DMS 273 (cell line): ENCODE data around the gene CAPN3.
A peak's percentile ranks its signal among the peaks of the same experiment; 100 is the strongest.
"Not testable (repeated sequence)": the region's sequence is repeated elsewhere in the genome, so short reads cannot be mapped to it uniquely, and the experiment has no call there.

Experiments
- DNase-seq: peaks from one replicate; lab custom pipeline; 2025; ENCODE audit not compliant: unreplicated experiment; lab: John Stamatoyannopoulos, UW

CAPN3 gene

DNA sequence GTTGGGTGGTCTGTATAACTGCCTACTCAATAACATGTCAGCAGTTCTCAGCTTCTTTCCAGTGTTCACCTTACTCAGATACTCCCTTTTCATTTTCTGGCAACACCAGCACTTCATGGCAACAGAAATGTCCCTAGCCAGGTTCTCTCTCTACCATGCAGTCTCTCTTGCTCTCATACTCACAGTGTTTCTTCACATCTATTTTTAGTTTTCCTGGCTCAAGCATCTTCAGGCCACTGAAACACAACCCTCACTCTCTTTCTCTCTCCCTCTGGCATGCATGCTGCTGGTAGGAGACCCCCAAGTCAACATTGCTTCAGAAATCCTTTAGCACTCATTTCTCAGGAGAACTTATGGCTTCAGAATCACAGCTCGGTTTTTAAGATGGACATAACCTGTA, at the start of gene CAPN3:
CAPN3 (plus strand) TSS at position 253 of the 400 bp plus-strand sequence. CDS start 305 bp downstream, outside the sequence.
- DNase-seq = no peak

DNA sequence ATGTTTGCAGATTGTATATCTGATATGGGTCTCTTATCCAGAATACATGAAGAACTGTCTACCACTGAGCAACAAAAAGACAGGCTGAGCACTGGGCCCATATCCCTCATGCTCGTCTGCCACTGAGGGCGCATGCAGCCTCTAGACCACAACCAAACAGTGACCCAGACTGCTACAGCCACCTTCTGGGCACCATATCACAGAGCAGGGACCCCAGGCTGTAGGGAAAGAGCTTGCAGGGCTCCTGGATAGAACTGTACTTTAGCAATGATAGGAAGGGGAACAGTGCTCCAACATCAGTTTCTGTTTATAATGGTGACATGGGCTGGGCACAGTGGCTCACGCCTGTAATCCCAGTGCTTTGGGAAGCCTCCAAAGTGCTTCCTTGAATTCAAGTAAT, 45.8 kb upstream of the CAPN3 start:
- DNase-seq = no peak

DNA sequence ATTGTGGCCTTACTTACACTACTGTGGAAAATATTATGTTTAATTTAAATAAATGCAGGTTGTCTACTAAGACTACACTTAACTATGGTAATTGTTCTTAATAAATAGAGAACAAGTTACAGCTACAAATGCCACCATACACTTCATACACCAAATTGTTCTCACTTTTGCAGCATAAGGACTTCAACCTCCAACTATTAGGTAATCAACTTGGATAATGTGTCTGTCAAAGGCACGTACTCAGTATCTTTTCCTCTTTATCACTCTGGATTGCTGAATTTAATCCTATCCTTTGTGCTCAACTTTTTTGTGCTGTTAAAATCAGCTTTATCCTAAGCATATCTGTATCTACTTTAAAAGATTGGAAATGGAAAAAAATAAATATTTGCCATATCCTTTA, 44.5 kb upstream of the CAPN3 start:
- no peak for DNase-seq

DNA sequence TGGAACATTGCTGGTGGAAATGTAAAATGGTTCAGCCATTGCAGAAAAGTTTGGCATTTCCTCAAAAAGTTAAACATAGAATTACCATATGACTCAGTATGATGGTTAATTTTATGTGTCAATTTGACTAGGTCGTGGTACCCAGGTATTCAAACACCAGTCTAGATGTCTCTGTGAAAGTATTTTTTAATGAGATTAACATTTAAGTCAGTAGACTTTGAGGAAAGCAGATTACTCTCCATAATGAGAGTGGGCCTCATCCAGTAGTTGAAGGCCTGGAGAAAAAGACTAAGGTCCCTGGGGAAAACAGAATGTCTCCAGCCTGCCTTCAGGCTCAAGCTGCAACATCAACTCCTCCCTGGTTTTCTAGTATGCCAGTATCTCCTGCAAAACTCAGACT, 43.8 kb upstream of the CAPN3 start:
- DNase-seq = peak; percentile 1

DNA sequence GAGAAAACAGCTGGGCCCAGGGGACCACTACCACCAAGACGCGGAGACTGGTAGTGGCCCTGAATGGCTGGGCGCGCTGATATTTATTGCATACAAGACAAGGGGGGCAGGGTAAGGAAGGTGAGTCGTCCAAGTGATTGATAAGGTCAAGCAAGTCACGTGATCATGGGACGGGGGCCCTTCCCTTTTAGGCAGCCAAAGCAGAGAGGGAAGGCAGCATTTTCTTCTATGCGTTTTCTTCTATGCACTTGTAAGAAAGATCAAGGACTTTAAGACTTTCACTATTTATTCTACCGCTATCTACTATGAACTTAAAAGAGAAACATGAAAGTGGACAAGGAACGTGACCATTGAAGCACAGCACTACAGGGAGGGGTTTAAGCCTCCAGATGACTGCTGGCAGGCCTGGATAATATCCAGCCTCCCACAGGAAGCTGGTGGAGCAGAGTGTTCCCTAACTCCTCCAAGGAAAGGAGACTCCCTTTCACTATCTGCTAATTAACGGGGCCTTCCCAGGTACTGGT, 43.0 kb upstream of the CAPN3 start:
- DNase-seq = not testable (repeated sequence)

DNA sequence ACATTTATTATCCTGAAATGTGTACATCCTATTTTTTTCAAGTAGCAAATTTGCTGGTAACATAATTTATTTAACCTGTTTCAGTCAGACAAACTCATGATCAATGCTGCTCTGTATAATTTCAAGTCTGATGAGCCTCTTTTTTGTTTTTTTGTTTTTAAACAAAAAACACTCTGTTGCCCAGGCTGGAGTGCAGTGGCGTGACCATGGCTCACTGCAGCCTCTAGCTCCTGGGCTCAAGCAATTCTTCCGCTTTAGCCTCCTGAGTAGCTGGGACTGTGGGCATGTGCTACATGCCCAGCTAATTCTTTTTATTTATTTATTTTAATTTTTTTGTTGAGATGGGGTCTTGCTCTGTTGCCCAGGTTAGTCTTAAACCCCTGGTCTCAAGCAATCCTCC, 40.1 kb upstream of the CAPN3 start:
- no peak for DNase-seq

DNA sequence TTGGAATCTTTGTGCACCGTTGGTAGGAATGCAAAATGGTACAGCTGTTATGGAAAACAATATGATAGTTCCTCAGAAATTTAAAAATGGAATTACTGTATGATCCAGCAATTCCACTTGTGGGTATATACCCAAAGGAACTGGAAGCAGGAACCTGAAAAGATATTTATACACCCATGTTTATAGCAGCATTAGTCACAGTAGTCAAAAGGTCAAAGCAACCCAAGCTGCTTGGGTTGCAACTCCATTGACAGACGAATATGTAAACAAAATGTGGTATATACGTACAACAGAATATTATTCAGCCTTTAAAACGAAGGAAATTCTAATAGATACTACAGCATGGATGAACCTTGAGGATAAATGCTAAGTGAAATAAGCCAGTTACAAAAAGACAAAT, 35.0 kb upstream of the CAPN3 start:
- no peak for DNase-seq

DNA sequence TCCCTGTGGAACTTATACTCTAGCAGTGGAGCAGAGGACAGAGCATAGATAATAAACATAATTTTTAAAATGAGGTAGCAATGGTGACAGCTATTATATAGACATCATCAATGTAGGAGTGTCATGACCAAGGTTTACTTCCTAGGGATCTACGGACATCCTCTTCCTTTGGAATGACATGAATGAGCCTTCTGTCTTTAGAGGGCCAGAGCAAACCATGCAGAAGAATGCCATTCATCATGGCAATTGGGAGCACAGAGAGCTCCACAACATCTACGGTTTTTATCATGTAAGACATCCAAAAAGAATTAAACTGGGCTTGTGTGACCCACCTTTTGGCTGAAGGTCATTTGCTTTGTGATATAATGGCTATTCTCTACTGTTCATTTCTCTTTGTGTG, 30.1 kb upstream of the CAPN3 start:
- no peak for DNase-seq

DNA sequence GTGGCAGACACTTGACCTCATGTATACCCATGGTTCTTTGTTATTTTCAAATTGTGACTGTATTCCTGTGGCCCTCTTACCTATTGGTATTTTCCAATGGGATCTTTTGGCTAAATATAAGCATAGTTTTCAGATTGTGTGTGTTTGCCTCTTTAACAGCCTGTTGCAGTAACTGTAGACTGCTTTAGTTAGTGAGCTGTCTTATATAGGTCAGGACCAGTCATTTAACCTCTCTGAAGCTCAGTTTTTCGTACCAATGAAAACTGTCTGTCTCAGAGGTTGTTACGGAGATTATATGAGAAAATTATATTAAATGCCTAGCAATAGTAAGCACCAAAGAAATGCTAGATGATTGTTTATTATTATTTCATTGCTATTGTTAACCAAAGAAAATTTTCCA, 29.3 kb upstream of the CAPN3 start:
- no peak for DNase-seq

DNA sequence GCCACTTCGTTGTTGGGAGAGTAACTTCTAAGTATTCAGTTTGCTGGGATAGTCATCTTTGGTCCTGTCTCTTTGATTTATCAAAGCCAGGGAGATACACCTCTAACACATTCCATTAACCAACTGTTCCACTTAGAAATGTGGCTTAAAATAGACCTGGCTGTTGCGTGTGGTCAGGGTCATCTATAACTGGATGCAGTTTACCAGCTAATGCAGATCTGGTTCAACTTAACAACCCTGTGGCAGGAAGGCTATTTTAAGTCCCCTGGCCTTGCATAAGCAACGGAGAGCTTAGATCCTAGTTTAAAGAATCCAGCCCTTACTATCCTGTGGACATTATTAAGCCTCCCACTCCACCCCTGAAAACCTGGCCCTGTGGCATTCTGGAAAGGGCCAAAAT, 28.1 kb upstream of the CAPN3 start:
- no peak for DNase-seq

DNA sequence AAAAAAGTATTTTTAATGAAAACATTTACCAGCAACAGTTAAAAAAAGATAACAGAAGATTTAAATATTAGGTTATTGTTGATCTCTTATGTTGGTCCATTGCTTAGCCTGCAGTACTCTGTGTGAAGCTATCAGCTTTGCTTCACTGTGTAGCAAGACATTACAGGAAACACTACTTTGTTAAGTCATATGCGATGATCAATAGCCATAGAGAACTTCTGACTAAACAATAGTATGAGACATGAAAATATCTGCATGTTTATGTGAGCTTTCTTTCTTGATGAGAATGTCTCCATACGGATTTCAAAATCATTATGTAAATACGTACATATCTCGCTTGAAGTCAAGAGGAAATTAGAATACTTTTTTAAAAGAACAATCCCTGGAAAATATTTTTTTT, 27.0 kb upstream of the CAPN3 start:
- DNase-seq = no peak

DNA sequence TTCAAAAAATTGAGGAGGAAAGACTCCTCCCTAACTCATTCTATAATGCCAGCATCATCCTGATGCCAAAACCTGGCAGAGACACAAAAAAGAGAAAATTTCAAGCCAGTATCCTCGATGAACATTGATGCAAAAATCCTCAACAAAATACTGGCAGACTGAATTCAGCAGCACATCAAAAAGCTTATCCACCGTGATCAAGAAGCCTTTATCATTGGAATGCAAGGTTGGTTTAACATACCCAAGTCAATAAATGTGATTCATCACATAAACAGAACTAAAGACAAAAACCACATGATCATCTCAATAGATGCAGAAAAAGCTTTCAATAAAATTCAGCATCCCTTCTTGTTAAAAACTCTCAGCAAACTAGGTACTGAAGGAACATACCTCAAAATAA, 24.2 kb upstream of the CAPN3 start:
- DNase-seq = no peak

DNA sequence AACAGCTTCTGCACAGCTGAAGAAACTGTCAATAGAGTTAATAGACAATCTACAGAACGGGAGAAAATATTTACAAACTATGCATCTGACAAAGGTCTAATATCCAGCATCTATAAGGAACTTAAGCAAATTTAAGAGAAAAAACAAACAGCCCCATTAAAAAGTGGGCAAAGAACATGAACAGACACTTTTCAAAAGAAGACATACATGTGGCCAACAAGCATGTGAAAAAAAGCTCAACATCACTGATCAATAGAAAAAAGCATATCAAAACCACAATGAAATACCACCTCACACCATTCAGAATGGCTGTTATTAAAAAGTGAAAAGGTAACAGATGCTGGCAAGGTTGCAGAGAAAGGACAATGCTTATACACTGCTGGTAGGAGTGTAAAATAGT, 22.7 kb upstream of the CAPN3 start:
- DNase-seq = not testable (repeated sequence)

DNA sequence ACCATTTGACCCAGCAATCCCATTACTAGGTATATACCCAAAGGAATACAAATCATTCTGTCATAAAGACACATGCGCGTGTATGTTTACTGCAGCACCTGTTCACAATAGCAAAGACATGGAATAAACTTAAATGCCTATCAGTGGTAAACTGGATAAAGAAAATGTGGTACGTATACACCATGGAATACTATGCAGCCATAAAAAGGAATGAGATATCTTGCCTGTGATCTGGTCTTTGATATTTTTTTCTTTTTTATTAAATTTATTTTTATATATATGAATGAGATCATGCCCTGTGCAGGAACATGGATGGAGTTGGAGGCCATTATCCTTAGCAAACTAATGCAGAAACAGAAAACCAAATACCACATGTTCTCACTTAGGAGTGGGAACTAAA, 22.2 kb upstream of the CAPN3 start:
- not testable (repeated sequence) for DNase-seq

DNA sequence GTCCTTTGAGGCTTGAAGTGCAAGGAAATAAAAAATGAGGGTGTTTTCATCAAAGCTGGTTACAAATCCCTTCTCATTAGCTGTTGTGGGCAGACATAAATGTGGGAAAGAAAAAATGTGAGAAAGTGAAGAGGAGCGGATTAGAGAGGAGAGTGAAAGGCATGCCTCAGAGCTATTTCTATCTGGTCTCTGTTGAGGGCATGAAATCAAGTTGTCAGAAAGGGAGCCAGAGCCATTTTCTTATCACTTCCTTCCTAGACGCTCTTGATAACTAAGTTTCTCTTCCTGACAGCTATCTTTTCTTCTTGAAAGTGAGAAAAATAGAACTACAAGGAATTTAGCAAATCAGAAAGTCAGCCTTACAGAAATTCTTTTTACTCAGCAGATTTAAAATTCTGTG, 20.8 kb upstream of the CAPN3 start:
- DNase-seq = no peak

DNA sequence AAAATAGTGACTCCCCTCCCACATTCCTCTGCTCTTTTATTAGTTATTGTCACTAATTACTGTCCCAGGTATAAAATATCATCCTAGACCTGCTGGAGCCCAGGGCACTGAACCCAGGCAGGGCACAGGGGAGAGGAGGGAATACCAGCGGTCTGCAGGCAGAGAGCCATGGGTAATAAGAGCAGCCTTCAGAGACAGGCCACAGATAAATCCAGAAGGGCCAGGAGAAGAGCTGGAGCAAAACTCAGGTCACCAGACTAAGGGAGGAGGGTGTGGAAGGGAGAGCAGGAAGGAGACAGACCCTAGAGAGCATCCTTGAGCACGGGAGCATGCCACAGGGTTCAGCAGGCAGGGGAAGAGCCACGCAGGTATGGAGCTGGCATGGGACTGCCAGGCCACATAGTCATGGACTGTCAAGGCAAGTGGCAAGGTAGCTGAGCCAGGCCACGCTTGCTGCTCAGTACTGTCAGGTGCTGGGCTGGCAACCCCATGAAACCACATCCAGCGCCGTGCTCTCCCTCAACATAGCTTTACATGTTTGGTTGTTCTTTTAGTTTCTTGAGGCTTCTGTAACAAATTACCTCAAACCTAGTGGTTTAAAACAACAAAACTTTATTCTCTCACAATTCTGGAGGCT, 15.6 kb upstream of the CAPN3 start:
- DNase-seq = no peak

DNA sequence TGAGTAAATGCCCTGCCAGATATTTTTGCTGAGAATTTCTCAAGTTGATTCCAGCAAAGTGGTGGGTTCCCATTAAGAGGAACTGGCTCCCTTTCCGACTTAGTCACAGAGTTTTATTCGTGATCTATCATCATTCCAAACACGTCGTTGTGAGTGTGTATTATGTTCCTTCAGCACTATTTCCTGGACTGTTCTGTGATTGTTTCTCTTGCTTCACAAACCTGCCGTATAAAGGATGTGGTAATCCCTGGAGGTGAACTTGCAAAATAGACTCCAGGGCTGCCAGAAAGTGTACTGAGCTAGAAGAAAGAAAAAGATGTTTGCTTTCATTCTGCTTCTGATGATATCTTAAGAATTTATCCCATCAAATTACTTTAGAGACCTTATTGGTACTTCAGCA, 14.5 kb upstream of the CAPN3 start:
- DNase-seq = no peak

DNA sequence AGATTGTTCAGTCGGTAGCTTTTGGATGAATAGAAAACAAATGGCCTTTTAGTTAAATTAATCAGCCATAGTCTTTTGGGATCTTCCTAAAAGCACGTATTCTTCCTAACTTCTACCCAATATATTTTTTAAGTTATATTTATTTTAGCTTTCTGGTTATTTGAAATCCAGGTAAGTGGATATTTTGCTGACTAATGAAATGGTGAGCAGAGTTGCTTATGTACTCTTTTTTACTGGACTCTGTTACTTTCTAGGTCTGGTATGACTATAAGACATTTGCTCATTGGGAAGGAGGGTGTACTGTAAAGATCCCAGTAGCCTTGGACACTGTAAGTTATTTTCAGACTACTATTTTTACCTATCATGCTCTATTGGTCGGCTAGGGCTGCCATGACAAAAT, 13.8 kb upstream of the CAPN3 start:
- DNase-seq = no peak

DNA sequence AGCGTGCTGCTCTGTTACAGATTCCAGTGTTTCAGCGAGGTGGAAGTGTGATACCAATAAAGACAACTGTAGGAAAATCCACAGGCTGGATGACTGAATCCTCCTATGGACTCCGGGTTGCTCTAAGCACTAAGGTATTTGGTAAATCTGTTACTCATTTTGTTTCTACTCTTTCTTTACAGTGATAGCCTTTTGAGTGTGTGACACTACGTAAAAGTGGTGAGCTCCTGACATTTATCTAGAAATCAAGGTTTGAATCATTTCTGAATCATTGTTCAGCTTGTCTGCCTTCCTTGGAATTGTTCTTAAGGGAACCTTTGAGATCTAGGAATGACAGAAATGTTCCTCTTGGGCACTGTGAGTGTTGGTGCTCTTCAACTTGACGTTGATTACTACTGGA, 11.2 kb upstream of the CAPN3 start:
- DNase-seq = no peak

DNA sequence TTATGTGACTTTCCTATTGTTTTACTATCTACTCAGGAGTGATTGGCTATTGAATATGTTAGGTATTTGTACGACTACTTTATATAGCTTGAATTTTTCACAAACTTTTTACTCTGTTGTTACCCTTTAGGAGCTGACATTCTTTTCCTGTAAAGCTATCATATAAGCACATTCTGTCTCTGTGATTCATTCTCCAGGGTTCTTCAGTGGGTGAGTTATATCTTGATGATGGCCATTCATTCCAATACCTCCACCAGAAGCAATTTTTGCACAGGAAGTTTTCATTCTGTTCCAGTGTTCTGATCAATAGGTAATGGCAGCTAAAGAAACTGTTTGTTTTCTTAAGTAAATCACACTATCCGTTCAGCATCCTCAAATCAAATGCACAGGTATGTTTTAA, 10.1 kb upstream of the CAPN3 start:
- no peak for DNase-seq

DNA sequence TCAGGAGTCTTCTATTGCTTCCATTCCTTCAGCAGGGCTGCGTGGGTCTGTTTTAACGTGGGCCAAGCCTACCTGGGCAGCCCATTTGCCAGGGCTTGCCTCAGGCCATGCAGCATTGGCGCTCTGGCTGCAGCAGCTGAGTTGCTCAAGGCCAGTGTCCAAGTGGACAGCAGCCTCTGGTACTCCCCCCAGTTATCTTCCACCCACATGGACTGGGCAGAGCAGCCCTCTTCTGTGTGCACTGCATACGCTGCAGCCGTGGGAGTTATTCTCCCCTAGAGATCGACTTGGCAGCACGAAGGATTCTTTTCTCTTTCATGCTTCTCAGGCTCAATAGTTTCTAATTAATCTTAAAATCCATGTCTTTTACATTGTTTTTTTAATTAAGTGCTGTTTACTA, 6.9 kb upstream of the CAPN3 start:
- DNase-seq = no peak

DNA sequence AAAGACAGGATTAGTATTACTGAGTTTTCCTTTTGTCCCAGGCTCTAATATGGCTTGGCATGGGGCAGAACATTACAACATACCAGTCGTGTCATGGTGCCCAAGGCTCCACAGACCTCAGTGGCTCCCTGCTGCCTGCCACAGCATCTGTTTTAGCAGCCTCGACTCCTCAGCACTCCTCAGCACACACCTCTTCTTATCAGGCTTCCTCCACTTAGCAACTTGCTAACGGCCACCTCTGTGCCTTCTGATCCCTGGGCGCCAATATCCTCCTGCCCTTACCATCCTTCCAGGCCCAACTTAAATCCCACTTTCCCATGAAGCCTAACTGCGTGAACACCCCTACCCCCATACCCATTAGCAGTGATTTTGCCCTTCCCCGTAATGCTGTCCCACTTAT, 6.2 kb upstream of the CAPN3 start:
- no peak for DNase-seq

DNA sequence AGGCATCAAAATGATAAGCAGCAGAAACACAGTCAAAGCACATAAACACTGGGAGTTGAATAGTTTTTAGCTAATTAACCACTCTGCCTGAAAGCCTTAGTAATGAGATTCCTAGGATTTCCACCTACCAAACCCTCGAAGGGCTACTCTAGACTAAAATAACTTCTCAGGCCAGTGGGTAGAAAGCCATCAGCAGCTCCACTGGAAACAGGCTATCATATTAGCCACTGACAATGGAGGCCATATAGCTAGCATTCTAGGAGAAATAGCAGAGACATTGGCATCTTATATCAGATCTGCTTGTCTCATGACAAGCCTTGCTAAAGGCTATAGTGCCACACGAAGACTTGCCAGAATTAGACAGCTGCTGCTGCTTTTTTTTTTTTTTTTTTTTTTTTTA, 4.5 kb upstream of the CAPN3 start:
- DNase-seq = no peak
